ENCODE results near the gene ARHGEF18. TPM values are rescaled to one million over a fixed set of nuclear protein-coding genes. Genes with fewer than 3 reads are reported as not detected.

ARHGEF18 gene
- total and polyA plus RNA-seq, 2 experiments from 2014 or later: 12.8 to 47.6 TPM

DNA sequence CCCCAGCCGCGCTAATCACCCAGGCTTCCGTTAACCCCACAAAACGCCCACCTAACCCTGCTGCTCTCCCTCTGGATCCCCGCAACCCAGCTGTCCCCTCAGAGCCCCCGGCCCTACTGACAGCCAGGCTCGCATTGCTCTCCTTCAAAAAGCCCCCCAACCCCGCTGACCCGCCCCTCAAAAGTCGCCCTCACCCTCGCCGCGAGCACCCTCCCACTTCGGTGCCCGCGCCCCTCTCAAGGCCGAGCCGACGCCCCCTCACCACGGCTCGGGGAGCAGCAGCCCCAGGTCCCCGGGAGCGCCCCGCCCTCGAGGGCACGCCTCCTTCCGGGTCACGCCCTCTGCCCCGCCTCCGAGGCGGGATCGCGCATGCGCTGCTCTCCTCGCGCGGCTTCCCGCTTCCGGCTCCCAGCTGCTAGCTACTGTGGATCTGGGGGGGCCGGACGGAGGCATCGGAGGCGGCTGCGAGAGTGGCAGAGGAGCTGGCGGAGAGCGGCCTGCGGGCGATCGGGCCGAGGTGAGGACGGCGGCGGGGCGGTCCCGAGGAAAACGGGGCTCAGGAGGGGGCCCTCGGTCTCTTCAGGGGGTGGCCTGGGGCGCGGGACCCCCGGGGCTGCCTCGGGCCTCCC lies 46.1 kb downstream of the ARHGEF18 start:
- H3K4me3 ChIP-seq: peak overlapping the region; percentile 96
- peaks cover 16% of the 10 kb centered on the region for H3K4me1 ChIP-seq (ENCODE audit: insufficient read depth)
- peak overlapping the region; percentile 98 for H3K4me2 ChIP-seq
- peak overlapping the region; percentile 88; the same call in 1 of the 2 replicates for H2AFZ ChIP-seq
- H4K20me1 ChIP-seq (replicated peaks; ENCODE audit: insufficient read depth): peaks cover 1% of the 10 kb centered on the region
- Mint-ChIP-seq H3K9me3 (no peaks in the 10 kb centered on the region), H3K4me1 (peaks cover 13% of the 10 kb centered on the region), H3K36me3 (ENCODE audit: low read depth) (no peaks in the 10 kb centered on the region), H3K4me3 (peak overlapping the region; percentile 89), H3K27me3 (ENCODE audit: insufficient read depth, low read depth, poor library complexity) (peaks cover 3% of the 10 kb centered on the region), H3K27ac (no peak overlapping the region)
- peaks cover 43% of the 10 kb centered on the region for H3K79me2 ChIP-seq (replicated peaks; ENCODE audit: insufficient read depth)
- ATAC-seq (peak; percentile 88), DNase-seq (ENCODE audit: low spot score) (peak; percentile 92)
- H3F3A ChIP-seq (replicated peaks; ENCODE audit: low read depth): no peaks in the 10 kb centered on the region
- H3K27ac ChIP-seq (ENCODE audit: low read depth): no peak overlapping the region
- TF ChIP-seq, protein P1, sequence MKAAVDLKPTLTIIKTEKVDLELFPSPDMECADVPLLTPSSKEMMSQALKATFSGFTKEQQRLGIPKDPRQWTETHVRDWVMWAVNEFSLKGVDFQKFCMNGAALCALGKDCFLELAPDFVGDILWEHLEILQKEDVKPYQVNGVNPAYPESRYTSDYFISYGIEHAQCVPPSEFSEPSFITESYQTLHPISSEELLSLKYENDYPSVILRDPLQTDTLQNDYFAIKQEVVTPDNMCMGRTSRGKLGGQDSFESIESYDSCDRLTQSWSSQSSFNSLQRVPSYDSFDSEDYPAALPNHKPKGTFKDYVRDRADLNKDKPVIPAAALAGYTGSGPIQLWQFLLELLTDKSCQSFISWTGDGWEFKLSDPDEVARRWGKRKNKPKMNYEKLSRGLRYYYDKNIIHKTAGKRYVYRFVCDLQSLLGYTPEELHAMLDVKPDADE (IDR thresholded peaks at IDR 0.05): 0 out of 2 replicates have a peak, but pooled peaks have one; percentile 38
- TF ChIP-seq, protein P2, sequence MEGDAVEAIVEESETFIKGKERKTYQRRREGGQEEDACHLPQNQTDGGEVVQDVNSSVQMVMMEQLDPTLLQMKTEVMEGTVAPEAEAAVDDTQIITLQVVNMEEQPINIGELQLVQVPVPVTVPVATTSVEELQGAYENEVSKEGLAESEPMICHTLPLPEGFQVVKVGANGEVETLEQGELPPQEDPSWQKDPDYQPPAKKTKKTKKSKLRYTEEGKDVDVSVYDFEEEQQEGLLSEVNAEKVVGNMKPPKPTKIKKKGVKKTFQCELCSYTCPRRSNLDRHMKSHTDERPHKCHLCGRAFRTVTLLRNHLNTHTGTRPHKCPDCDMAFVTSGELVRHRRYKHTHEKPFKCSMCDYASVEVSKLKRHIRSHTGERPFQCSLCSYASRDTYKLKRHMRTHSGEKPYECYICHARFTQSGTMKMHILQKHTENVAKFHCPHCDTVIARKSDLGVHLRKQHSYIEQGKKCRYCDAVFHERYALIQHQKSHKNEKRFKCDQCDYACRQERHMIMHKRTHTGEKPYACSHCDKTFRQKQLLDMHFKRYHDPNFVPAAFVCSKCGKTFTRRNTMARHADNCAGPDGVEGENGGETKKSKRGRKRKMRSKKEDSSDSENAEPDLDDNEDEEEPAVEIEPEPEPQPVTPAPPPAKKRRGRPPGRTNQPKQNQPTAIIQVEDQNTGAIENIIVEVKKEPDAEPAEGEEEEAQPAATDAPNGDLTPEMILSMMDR (conservative IDR thresholded peaks at IDR 0.05; ENCODE audit: low read depth in 2 of 2): 0 out of 4 replicates have a peak, but pooled peaks of 1 of the 2 experiments have one; percentile 8
- TF ChIP-seq EZH2phosphoT487 (IDR thresholded peaks at IDR 0.05; ENCODE audit: unreplicated experiment): no peak
- TF ChIP-seq ZNF331 (CRISPR knock-in tag; IDR thresholded peaks at IDR 0.05; ENCODE audit: low read depth): no peak
- TF ChIP-seq POLR2AphosphoS5 (IDR thresholded peaks at IDR 0.05; ENCODE audit: low read depth): peak; percentile 90
- no peaks in the 10 kb centered on the region for H3K36me3 ChIP-seq (ENCODE audit: insufficient read depth)
- no peaks in the 10 kb centered on the region for H3K27me3 ChIP-seq (ENCODE audit: insufficient read depth)
- H3K9me2 ChIP-seq (ENCODE audit: insufficient read depth): no peaks in the 10 kb centered on the region

- peaks cover 3% of the 10 kb centered on the region for H3K27me3 Mint-ChIP-seq (ENCODE audit: insufficient read depth, low read depth, poor library complexity)
- no peak overlapping the region for H3K27ac ChIP-seq (ENCODE audit: low read depth)
- TF ChIP-seq CREB1 (CRISPR knock-in tag; IDR thresholded peaks at IDR 0.05; ENCODE audit: low read depth) (no peak), JUNB (IDR thresholded peaks at IDR 0.05; ENCODE audit: unreplicated experiment) (no peak)
- H3K4me2 ChIP-seq: peak overlapping the region; percentile 98
- peaks cover 49% of the 10 kb centered on the region for H3K79me2 ChIP-seq (replicated peaks; ENCODE audit: insufficient read depth)
- DNase-seq (ENCODE audit: low spot score): no peak
- no peaks in the 10 kb centered on the region for H3K36me3 Mint-ChIP-seq (ENCODE audit: low read depth)
- H3K4me3 ChIP-seq: peak overlapping the region; percentile 96
- peaks cover 13% of the 10 kb centered on the region for H3K4me1 Mint-ChIP-seq
- H3K36me3 ChIP-seq (ENCODE audit: insufficient read depth): no peaks in the 10 kb centered on the region
- H3K27me3 ChIP-seq (ENCODE audit: insufficient read depth): no peaks in the 10 kb centered on the region
- peak overlapping the region; percentile 89 for H3K4me3 Mint-ChIP-seq
- peaks cover 16% of the 10 kb centered on the region for H3K4me1 ChIP-seq (ENCODE audit: insufficient read depth)
- no peak overlapping the region for H2AFZ ChIP-seq
- H3K9me3 Mint-ChIP-seq: no peaks in the 10 kb centered on the region
- no peak overlapping the region for H3K27ac Mint-ChIP-seq
- no peaks in the 10 kb centered on the region for H3K9me2 ChIP-seq (ENCODE audit: insufficient read depth)
- peaks cover 8% of the 10 kb centered on the region for H4K20me1 ChIP-seq (replicated peaks; ENCODE audit: insufficient read depth)
- H3F3A ChIP-seq (replicated peaks; ENCODE audit: low read depth): no peaks in the 10 kb centered on the region
- peak; percentile 63 for ATAC-seq
These were observed 46.8 kb downstream of the ARHGEF18 start for GRCh38 chr19:7395360-7396066.
